HG03432 (cell line): ENCODE results near the gene CDK5R1.
"Not testable (repeated sequence)": the region's sequence is repeated elsewhere in the genome, so short reads cannot be mapped to it uniquely, and the experiment has no call there.

Experiments used
- ATAC-seq: cut with Tn5 transposase; IDR thresholded peaks from one replicate; pipeline ENCODE4 v1.9.1; 2021; ENCODE audit warnings: mild to moderate bottlenecking, moderate library complexity; ENCODE audit not compliant: unreplicated experiment

CDK5R1 gene

GRCh38 chr17:32486701-32487472 lies at the start of gene CDK5R1:
Gene CDK5R1, plus strand, starts transcription at chr17:32486993. Its CDS starts 628 bp downstream, at chr17:32487621.
- peak; percentile 69 for ATAC-seq

GRCh38 chr17:32440722-32441121 lies 46.1 kb upstream of the CDK5R1 start:
- no peak for ATAC-seq

GRCh38 chr17:32441886-32442285 lies 44.9 kb upstream of the CDK5R1 start:
- no peak for ATAC-seq

GRCh38 chr17:32443827-32444300 lies 42.9 kb upstream of the CDK5R1 start:
- no peak for ATAC-seq

- ATAC-seq = peak; percentile 95
Measured at GRCh38 chr17:32444301-32445073, 42.3 kb upstream of the CDK5R1 start, which contains the start of gene PSMD11. Gene PSMD11, plus strand, starts transcription at chr17:32444510. Its CDS starts 14 bp downstream, at chr17:32444524.

- ATAC-seq = peak; percentile 13
Measured at GRCh38 chr17:32445074-32445415, 41.7 kb upstream of the CDK5R1 start.

GRCh38 chr17:32445497-32445896 lies 41.3 kb upstream of the CDK5R1 start:
- no peak for ATAC-seq

- ATAC-seq = no peak
Measured at GRCh38 chr17:32445971-32446370, 40.8 kb upstream of the CDK5R1 start.

GRCh38 chr17:32446949-32447348 lies 39.8 kb upstream of the CDK5R1 start:
- ATAC-seq = no peak

- no peak for ATAC-seq
Measured at GRCh38 chr17:32449963-32450362, 36.8 kb upstream of the CDK5R1 start.

GRCh38 chr17:32450379-32450778 lies 36.4 kb upstream of the CDK5R1 start:
- ATAC-seq = not testable (repeated sequence)

- ATAC-seq = no peak
Measured at GRCh38 chr17:32451879-32452278, 34.9 kb upstream of the CDK5R1 start.

- no peak for ATAC-seq
Measured at GRCh38 chr17:32452281-32452680, 34.5 kb upstream of the CDK5R1 start.

GRCh38 chr17:32453370-32453769 lies 33.4 kb upstream of the CDK5R1 start:
- no peak for ATAC-seq

GRCh38 chr17:32458371-32458770 lies 28.4 kb upstream of the CDK5R1 start:
- no peak for ATAC-seq

- no peak for ATAC-seq
Measured at GRCh38 chr17:32460054-32460453, 26.7 kb upstream of the CDK5R1 start.

- no peak for ATAC-seq
Measured at GRCh38 chr17:32461498-32461852, 25.3 kb upstream of the CDK5R1 start.

- peak; percentile 42 for ATAC-seq
Measured at GRCh38 chr17:32461853-32462617, 24.8 kb upstream of the CDK5R1 start.

- ATAC-seq = no peak
Measured at GRCh38 chr17:32463304-32463703, 23.5 kb upstream of the CDK5R1 start.

- no peak for ATAC-seq
Measured at GRCh38 chr17:32464374-32464773, 22.4 kb upstream of the CDK5R1 start.

- ATAC-seq = no peak
Measured at GRCh38 chr17:32467949-32468348, 18.8 kb upstream of the CDK5R1 start.
